ENCODE measurements around the gene BPIFB1. TPM values are rescaled to one million over a fixed set of nuclear protein-coding genes. Genes with fewer than 3 reads are reported as not detected.

The BPIFB1 gene
- total RNA-seq, 4 donors from 2014 or later: 0.21 TPM; not detected in 3

DNA sequence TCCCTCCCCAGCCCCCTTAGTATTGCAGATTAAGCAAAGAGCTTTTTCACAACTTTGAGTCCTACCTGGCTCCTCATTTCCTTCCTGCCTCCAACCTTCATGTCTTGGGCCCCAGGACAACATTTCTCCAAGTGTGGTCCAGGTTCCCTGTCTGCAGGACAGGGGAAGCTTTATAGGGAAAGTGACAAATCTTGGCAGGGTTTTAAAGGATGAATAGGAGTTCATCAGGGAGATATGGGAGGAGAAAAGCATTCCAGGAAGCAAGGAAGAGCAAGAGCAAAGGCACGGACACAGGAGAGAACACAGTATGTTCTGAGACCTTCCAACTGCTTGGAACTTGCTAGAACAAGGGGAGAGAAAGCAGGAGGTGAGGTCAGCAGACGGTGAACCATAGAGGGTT lies 1.9 kb downstream of the BPIFB1 start:
- intact Hi-C loops (cut with DNase I; ENCODE audit: low total_unique reads): no loop called here
- TF ChIP-seq POLR2A (IDR thresholded peaks at IDR 0.05): no peak
- TF ChIP-seq, protein P1, sequence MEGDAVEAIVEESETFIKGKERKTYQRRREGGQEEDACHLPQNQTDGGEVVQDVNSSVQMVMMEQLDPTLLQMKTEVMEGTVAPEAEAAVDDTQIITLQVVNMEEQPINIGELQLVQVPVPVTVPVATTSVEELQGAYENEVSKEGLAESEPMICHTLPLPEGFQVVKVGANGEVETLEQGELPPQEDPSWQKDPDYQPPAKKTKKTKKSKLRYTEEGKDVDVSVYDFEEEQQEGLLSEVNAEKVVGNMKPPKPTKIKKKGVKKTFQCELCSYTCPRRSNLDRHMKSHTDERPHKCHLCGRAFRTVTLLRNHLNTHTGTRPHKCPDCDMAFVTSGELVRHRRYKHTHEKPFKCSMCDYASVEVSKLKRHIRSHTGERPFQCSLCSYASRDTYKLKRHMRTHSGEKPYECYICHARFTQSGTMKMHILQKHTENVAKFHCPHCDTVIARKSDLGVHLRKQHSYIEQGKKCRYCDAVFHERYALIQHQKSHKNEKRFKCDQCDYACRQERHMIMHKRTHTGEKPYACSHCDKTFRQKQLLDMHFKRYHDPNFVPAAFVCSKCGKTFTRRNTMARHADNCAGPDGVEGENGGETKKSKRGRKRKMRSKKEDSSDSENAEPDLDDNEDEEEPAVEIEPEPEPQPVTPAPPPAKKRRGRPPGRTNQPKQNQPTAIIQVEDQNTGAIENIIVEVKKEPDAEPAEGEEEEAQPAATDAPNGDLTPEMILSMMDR (IDR thresholded peaks at IDR 0.05): no peak
- no peak overlapping the region for H3K27ac ChIP-seq
- no peaks in the 10 kb centered on the region for H3K36me3 ChIP-seq
- no peaks in the 10 kb centered on the region for H3K9me3 ChIP-seq
- DNase-seq: no peak
- no peaks in the 10 kb centered on the region for H3K4me1 ChIP-seq
- H3K4me3 ChIP-seq: no peak overlapping the region
- no peaks in the 10 kb centered on the region for H3K27me3 ChIP-seq

DNA sequence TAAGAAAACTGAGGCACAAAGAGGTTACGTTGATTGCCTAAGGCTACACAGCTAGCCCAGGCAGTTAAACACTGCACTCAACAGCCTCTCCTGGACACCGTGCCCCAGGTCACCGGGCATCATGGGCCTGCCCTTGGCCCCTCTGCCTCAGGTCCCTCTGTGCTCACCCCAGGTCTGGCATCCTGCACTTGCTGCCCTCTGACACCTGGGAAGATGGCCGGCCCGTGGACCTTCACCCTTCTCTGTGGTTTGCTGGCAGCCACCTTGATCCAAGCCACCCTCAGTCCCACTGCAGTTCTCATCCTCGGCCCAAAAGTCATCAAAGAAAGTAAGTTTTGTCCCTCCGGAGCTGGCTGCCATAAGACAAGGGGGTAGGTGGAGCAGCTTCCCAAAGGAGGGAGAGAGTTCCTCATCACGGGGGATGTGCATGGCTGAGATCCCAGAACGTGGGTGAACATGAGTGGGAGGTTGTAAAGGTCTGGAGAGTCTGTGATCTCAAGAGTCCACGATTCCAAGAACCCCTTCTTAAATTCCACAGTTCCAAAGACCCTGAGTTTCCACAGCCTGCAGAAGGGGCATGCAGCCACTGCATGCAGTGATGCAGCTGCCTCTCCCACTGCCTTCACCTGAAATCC lies 3.0 kb downstream of the BPIFB1 start:
- intact Hi-C loops (cut with DNase I; ENCODE audit: low total_unique reads): no loop called here
- DNase-seq: no peak
- H3K27me3 ChIP-seq: no peaks in the 10 kb centered on the region
- no peaks in the 10 kb centered on the region for H3K4me1 ChIP-seq
- TF ChIP-seq, protein P1 (IDR thresholded peaks at IDR 0.05): no peak
- no peak for TF ChIP-seq POLR2A (IDR thresholded peaks at IDR 0.05)
- H3K4me3 ChIP-seq: no peak overlapping the region
- H3K27ac ChIP-seq: no peak overlapping the region
- no peaks in the 10 kb centered on the region for H3K36me3 ChIP-seq
- no peaks in the 10 kb centered on the region for H3K9me3 ChIP-seq

DNA sequence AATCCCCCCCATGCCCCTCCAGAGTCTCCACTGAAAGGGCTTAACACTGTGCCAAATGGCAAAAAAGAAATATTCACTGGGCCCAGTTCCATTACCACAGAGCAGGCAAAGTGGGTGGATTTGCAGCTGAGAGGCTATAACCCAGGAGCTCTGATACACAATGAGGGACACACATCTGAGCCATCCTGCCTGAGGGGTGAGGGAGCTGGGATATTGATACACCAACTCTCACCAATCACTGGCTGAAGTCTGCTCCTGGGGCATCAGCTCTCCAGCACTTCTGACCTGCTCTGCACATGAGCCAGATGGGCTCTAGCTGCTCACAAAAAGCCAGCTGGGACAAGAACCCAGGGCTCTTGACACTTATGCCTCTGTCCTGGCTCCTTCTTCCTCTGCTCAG lies 4.9 kb downstream of the BPIFB1 start:
- no peak for TF ChIP-seq POLR2A (IDR thresholded peaks at IDR 0.05)
- TF ChIP-seq, protein P1 (IDR thresholded peaks at IDR 0.05): no peak
- H3K36me3 ChIP-seq: no peaks in the 10 kb centered on the region
- intact Hi-C loops (cut with DNase I; ENCODE audit: low total_unique reads): no loop called here
- no peaks in the 10 kb centered on the region for H3K9me3 ChIP-seq
- H3K27ac ChIP-seq: no peak overlapping the region
- H3K4me3 ChIP-seq: no peak overlapping the region
- peaks cover 0 to 4% of the 10 kb centered on the region in 2 donors for H3K27me3 ChIP-seq
- H3K4me1 ChIP-seq: no peaks in the 10 kb centered on the region
- DNase-seq: no peak

DNA sequence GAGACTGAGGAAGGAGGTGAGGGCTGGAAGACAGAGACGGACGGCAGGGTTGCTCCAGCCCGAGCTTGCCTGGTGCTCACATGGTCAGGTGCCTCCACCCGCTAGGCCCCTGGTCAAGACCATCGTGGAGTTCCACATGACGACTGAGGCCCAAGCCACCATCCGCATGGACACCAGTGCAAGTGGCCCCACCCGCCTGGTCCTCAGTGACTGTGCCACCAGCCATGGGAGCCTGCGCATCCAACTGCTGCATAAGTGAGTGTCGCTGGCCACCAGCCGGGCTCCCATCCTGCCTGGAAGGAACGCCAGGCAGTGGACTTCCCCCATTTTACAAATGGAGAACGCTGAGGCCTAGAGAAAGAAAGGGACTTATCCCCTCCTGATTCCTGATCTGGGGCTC lies 7.8 kb downstream of the BPIFB1 start:
- no peak for DNase-seq
- no peak overlapping the region for H3K4me3 ChIP-seq
- H3K27ac ChIP-seq: no peak overlapping the region
- no peaks in the 10 kb centered on the region for H3K4me1 ChIP-seq
- TF ChIP-seq POLR2A (IDR thresholded peaks at IDR 0.05): no peak
- TF ChIP-seq, protein P1 (IDR thresholded peaks at IDR 0.05): no peak
- intact Hi-C loops (cut with DNase I; ENCODE audit: low total_unique reads): no loop called here
- no peaks in the 10 kb centered on the region for H3K9me3 ChIP-seq
- H3K27me3 ChIP-seq: peaks cover 0 to 6% of the 10 kb centered on the region in 2 donors
- no peaks in the 10 kb centered on the region for H3K36me3 ChIP-seq

DNA sequence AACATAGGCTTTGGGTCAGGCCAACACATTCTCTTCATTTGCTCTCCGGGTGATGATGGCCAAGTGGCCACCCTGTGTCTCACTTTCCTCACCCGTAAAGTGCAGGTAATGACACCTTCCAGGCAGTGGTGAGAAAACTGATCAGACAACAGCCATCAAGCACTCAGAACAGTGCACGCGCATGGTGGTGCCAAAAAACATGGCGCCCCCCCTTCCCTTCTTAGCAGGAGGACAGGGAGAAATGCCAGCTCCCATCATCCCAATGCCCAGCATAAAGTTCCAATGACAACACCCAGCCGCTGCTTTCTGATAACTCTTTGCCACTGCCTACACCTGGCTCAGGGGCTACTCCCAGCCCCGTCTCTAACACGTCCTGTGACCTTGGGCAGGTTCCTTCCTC lies 8.4 kb downstream of the BPIFB1 start:
- DNase-seq: no peak
- intact Hi-C loops (cut with DNase I; ENCODE audit: low total_unique reads): no loop called here
- no peaks in the 10 kb centered on the region for H3K9me3 ChIP-seq

More for the DNA sequence above, 8.4 kb downstream of the BPIFB1 start:
- Histone ChIP-seq H3K27me3 (peaks cover 0 to 6% of the 10 kb centered on the region in 2 donors), H3K4me1 (no peaks in the 10 kb centered on the region), H3K27ac (no peak overlapping the region), H3K4me3 (no peak overlapping the region), H3K36me3 (no peaks in the 10 kb centered on the region)
- no peak for TF ChIP-seq POLR2A (IDR thresholded peaks at IDR 0.05)
- TF ChIP-seq, protein P1 (IDR thresholded peaks at IDR 0.05): no peak
